Measurements from ENCODE around the gene ASB10. TPM values are rescaled to one million over a fixed set of nuclear protein-coding genes. Genes with fewer than 3 reads are reported as not detected.

Gene ASB10
- total and polyA plus RNA-seq, 2 of the 8 experiments (the other 6 are each of a cell fraction or from before 2014, with no cell fraction given): not detected

- H4K8ac ChIP-seq (ENCODE audit: extremely low read depth, insufficient read depth, low read length): no peak overlapping the region
- peaks cover 0 to 6% (median 0%) of the 10 kb centered on the region in 4 experiments; a peak in 1 of 8 replicates for H3K36me3 ChIP-seq (ENCODE audit: control insufficient read depth in 2 of 4, insufficient read depth in 4 of 4, low read length in 3 of 4)
- H3K9ac ChIP-seq (replicated peaks in 1 of 4; ENCODE audit: extremely low read depth in 1 of 4, low read depth in 3 of 4, low read length in 3 of 4): no peak overlapping the region
- H3K23me2 ChIP-seq (ENCODE audit: low read depth, low read length): no peaks in the 10 kb centered on the region
- H3K27me3 ChIP-seq (replicated peaks in 1 of 4; ENCODE audit: control insufficient read depth in 3 of 4, extremely low read depth in 1 of 4, insufficient read depth in 3 of 4, low read length in 3 of 4): peaks cover 10 to 32% (median 29%) of the 10 kb centered on the region in 4 experiments
- DNase-seq (ENCODE audit: low read depth in 1 of 2, low spot score in 2 of 2) (no peak), FAIRE-seq (no peak)
- H3K79me1 ChIP-seq (ENCODE audit: low read depth, low read length): no peaks in the 10 kb centered on the region
- TF ChIP-seq NANOG (IDR thresholded peaks at IDR 0.05; ENCODE audit: insufficient read depth, low read depth, low read length, poor library complexity, severe bottlenecking): no peak
- no peak for TF ChIP-seq POLR2AphosphoS5 (IDR thresholded peaks at IDR 0.05; ENCODE audit: low read depth, low read length)
- TF ChIP-seq BCL11A (IDR thresholded peaks at IDR 0.05; ENCODE audit: low read depth in 2 of 2, low read length in 2 of 2): no peak
- no peak for TF ChIP-seq CBX5 (IDR thresholded peaks at IDR 0.05; ENCODE audit: low read depth, low read length)
- no peak for TF ChIP-seq CEBPB (IDR thresholded peaks at IDR 0.05; ENCODE audit: low read depth, low read length)
- no peak for TF ChIP-seq BACH1 (IDR thresholded peaks at IDR 0.05; ENCODE audit: low read length)
- TF ChIP-seq RFX5 (IDR thresholded peaks at IDR 0.05; ENCODE audit: borderline replicate concordance, low read depth, low read length): no peak
- TF ChIP-seq RNF2 (IDR thresholded peaks at IDR 0.05; ENCODE audit: borderline replicate concordance, low read depth, low read length, missing control alignments, poor library complexity, severe bottlenecking): no peak
- no peak for TF ChIP-seq ZNF274 (IDR thresholded peaks at IDR 0.05; ENCODE audit: borderline replicate concordance, extremely low read depth, low read length)
- TF ChIP-seq SP1 (IDR thresholded peaks at IDR 0.05; ENCODE audit: low read depth, low read length): no peak
- TF ChIP-seq EGR1 (IDR thresholded peaks at IDR 0.05; ENCODE audit: borderline replicate concordance, low read depth, low read length): no peak
- H3K79me2 ChIP-seq (ENCODE audit: control insufficient read depth in 1 of 2, insufficient read depth in 2 of 2, low read length in 2 of 2): no peaks in the 10 kb centered on the region
- H3K4me2 ChIP-seq (ENCODE audit: insufficient read depth in 1 of 2, low read depth in 2 of 2, low read length in 2 of 2): no peak overlapping the region
- H3K14ac ChIP-seq (ENCODE audit: insufficient read length): no peak overlapping the region
- no peak overlapping the region for H3K4me3 ChIP-seq (ENCODE audit: extremely low read depth in 1 of 4, insufficient read depth in 2 of 4, low read depth in 3 of 4, low read length in 4 of 4)
- ChIA-PET CTCF (ENCODE audit: partially characterized antibody) (interaction anchor here (0.7 to 7.4 kb wide), 9 partner anchors 11 to 70 kb away, joined by 3 to 52 read pairs (median 6); no protein-coding TSS in a partner anchor), POLR2A (ENCODE audit: partially characterized antibody) (interaction anchor here (1.4 kb wide), 1 partner anchor 51 kb away, joined by 6 read pairs; no protein-coding TSS in a partner anchor)
- H2BK12ac ChIP-seq (ENCODE audit: low read depth, low read length): no peak overlapping the region
- H4K5ac ChIP-seq (ENCODE audit: insufficient read length, low read depth, low read length): no peak overlapping the region
- H3K23ac ChIP-seq (ENCODE audit: insufficient read length): no peak overlapping the region
- no peak overlapping the region for H2BK20ac ChIP-seq (ENCODE audit: low read length)
- H3K27ac ChIP-seq (ENCODE audit: low read depth, low read length): no peak overlapping the region
- H2BK120ac ChIP-seq (replicated peaks; ENCODE audit: low read depth, low read length): no peak overlapping the region
- H3K18ac ChIP-seq (ENCODE audit: extremely low read depth, low read length): no peak overlapping the region
- no peaks in the 10 kb centered on the region; a peak in 1 of 7 replicates for H3K4me1 ChIP-seq (replicated peaks in 1 of 4; ENCODE audit: control insufficient read depth in 3 of 4, insufficient read depth in 4 of 4, low read length in 3 of 4)
- H2AK5ac ChIP-seq (ENCODE audit: low read depth, low read length): no peak overlapping the region
- 75% methylated on average over 1 of the region's 1 CpG; no CpG with 5 or more reads in 1 of the 2 experiments for WGBS, 2 experiments (ENCODE audit: extremely low coverage in 1 of 2, insufficient coverage in 1 of 2, insufficient read length in 1 of 2, insufficient replicate concordance in 2 of 2, low coverage in 1 of 2, low lambda C conversion rate in 2 of 2, missing lambda C conversion rate in 1 of 2)
- no peak overlapping the region for H2BK15ac ChIP-seq (ENCODE audit: low read length)
- H2BK5ac ChIP-seq (ENCODE audit: low read depth, low read length): no peak overlapping the region
- no peak overlapping the region for H2AFZ ChIP-seq (ENCODE audit: low read length)
- peaks cover 0 to 1% of the 10 kb centered on the region in 2 experiments for H4K20me1 ChIP-seq (replicated peaks in 1 of 2; ENCODE audit: control insufficient read depth in 1 of 2, insufficient read depth in 2 of 2, low read length in 2 of 2)
- H3K4ac ChIP-seq (replicated peaks; ENCODE audit: insufficient read length, low read depth, low read length): no peak overlapping the region
- no peak overlapping the region for H3K56ac ChIP-seq (replicated peaks; ENCODE audit: insufficient read length, low read depth, low read length)
- H3K9me3 ChIP-seq (ENCODE audit: insufficient read depth in 2 of 2, low read depth in 1 of 2, low read length in 1 of 2): peaks cover 1 to 14% of the 10 kb centered on the region in 2 experiments; a peak in 2 of 4 replicates
- H4K91ac ChIP-seq (replicated peaks; ENCODE audit: insufficient read length, low read length): no peak overlapping the region
Measured at GRCh38 chr7:151177310-151177709, 9.7 kb downstream of the ASB10 start.
